GM23338 (cell line): ENCODE data around the gene NIPAL3. TPM values are rescaled to one million over a fixed set of nuclear protein-coding genes. Genes with fewer than 3 reads are reported as not detected.

ENCODE experiments used
- ATAC-seq: fragments of 200-7000 bp; cut with Tn5 transposase; 3 replicates; pipeline ENCODE4 v1.9.1; 2020
- DNase-seq: peaks from one replicate; pipeline ENCODE4 v3.0.0-alpha.2; 2015; ENCODE audit warnings: low spot score
- H2AFZ ChIP-seq: fragments of 200-600 bp; sonication (generic); 2 replicates; pipeline ENCODE4 v1.8.0; 2016; ENCODE audit warnings: antibody characterized with exemption, mild to moderate bottlenecking, moderate library complexity
- H3F3A ChIP-seq: fragments of 200-600 bp; sonication (generic); replicated peaks from 2 replicates; pipeline ENCODE4 v1.8.0; 2017; ENCODE audit warnings: antibody characterized with exemption, mixed run types, low read depth
- H3K27ac ChIP-seq: fragments of 200-600 bp; sonication (generic); 2 replicates; pipeline ENCODE4 v1.6.1; 2016; ENCODE audit warnings: low read depth
- H3K27me3 ChIP-seq: fragments of 200-600 bp; sonication (generic); 2 replicates; pipeline ENCODE4 v1.8.0; 2016; ENCODE audit warnings: mild to moderate bottlenecking, mixed run types, moderate library complexity; ENCODE audit not compliant: insufficient read depth
- H3K36me3 ChIP-seq: fragments of 200-600 bp; sonication (generic); 2 replicates; pipeline ENCODE4 v1.8.0; 2016; ENCODE audit warnings: mild to moderate bottlenecking; ENCODE audit not compliant: insufficient read depth
- H3K4me1 ChIP-seq: fragments of 200-600 bp; sonication (generic); 2 replicates; pipeline ENCODE4 v1.8.0; 2016; ENCODE audit warnings: mild to moderate bottlenecking, moderate library complexity; ENCODE audit not compliant: insufficient read depth
- H3K4me2 ChIP-seq: fragments of 200-600 bp; sonication (generic); 2 replicates; pipeline ENCODE4 v1.7.1; 2017; ENCODE audit warnings: mixed run types
- H3K4me3 ChIP-seq: fragments of 200-600 bp; sonication (generic); 2 replicates; pipeline ENCODE4 v1.6.1; 2016; ENCODE audit warnings: mixed run types
- H3K79me2 ChIP-seq: fragments of 200-600 bp; sonication (generic); replicated peaks from 2 replicates; pipeline ENCODE4 v1.8.0; 2017; ENCODE audit warnings: mild to moderate bottlenecking; ENCODE audit not compliant: insufficient read depth
- H3K9me2 ChIP-seq: fragments of 200-600 bp; sonication (generic); 2 replicates; pipeline ENCODE4 v1.8.0; 2017; ENCODE audit not compliant: insufficient read depth
- H4K20me1 ChIP-seq: fragments of 200-600 bp; sonication (generic); replicated peaks from 2 replicates; pipeline ENCODE4 v1.8.0; 2017; ENCODE audit warnings: mild to moderate bottlenecking; ENCODE audit not compliant: insufficient read depth
- H3K27ac Mint-ChIP-seq: 2 replicates; pipeline ENCODE4 v1.8.0; 2020; ENCODE audit warnings: inconsistent platforms, mild to moderate bottlenecking, moderate library complexity, mixed read lengths
- H3K27me3 Mint-ChIP-seq: 3 replicates; pipeline ENCODE4 v1.8.0; 2022; ENCODE audit warnings: low read depth, mild to moderate bottlenecking, moderate library complexity, mixed read lengths, inconsistent platforms; ENCODE audit not compliant: insufficient read depth, poor library complexity
- H3K36me3 Mint-ChIP-seq: 3 replicates; pipeline ENCODE4 v1.8.0; 2021; ENCODE audit warnings: low read depth, mild to moderate bottlenecking, inconsistent platforms, moderate library complexity, mixed read lengths
- H3K4me1 Mint-ChIP-seq: 3 replicates; pipeline ENCODE4 v1.8.0; 2020; ENCODE audit warnings: mild to moderate bottlenecking, inconsistent platforms, mixed read lengths
- H3K4me3 Mint-ChIP-seq: 3 replicates; pipeline ENCODE4 v1.8.0; 2021; ENCODE audit warnings: moderate library complexity, mild to moderate bottlenecking, inconsistent platforms, mixed read lengths
- H3K9me3 Mint-ChIP-seq: 3 replicates; pipeline ENCODE4 v1.8.0; 2020; ENCODE audit warnings: moderate library complexity, mild to moderate bottlenecking, inconsistent platforms, mixed read lengths
- CTCF ChIP-seq, 2 experiments: fragments of 200-600 bp in 1 of 2; sonication (generic) in 1 of 2; conservative IDR thresholded peaks; 2 replicates each; pipeline versions ENCODE4 v1.5.1 to v1.6.1; 2016 to 2017; ENCODE audit warnings: antibody characterized with exemption in 2 of 2, low read depth in 2 of 2, mild to moderate bottlenecking in 2 of 2, moderate library complexity in 1 of 2
- ETS1 ChIP-seq: IDR thresholded peaks from 2 replicates; pipeline ENCODE4 v1.6.1; 2016; ENCODE audit warnings: antibody characterized with exemption
- EZH2 ChIP-seq: fragments of 200-600 bp; sonication (generic); IDR thresholded peaks from one replicate; pipeline ENCODE4 v1.8.0; 2017; ENCODE audit warnings: antibody characterized with exemption, mild to moderate bottlenecking, low read depth; ENCODE audit not compliant: unreplicated experiment
- NANOG ChIP-seq: IDR thresholded peaks from 2 replicates; pipeline ENCODE4 v1.6.1; 2016; ENCODE audit warnings: antibody characterized with exemption, borderline replicate concordance
- REST ChIP-seq: IDR thresholded peaks from one replicate; pipeline ENCODE4 v1.6.1; 2018; ENCODE audit warnings: antibody characterized with exemption; ENCODE audit not compliant: unreplicated experiment
- ZNF331 ChIP-seq: fragments of 250-450 bp; sonication (Bioruptor Pico); IDR thresholded peaks from 2 replicates; pipeline ENCODE4 v1.5.0; 2020; ENCODE audit warnings: low read depth, mild to moderate bottlenecking, moderate library complexity
- ZNF462 ChIP-seq: fragments of 250-450 bp; sonication (Bioruptor Pico); IDR thresholded peaks from 2 replicates; pipeline ENCODE4 v1.5.0; 2020; ENCODE audit warnings: mild to moderate bottlenecking, moderate library complexity
- polyA plus RNA-seq: library from polyadenylated mRNA; unstranded; fragments of >200 nt; fragmentation: Nextera tagmentation; extraction: Ambion mirVana; gene quantifications from 2 replicates; pipeline ENCODE4 v1.2.1, GENCODE V29; 2016
- total RNA-seq: library from RNA; depleted of rRNA; stranded (reverse); fragments of >200 nt; shearing (Covaris generic); gene quantifications from 2 replicates; pipeline ENCODE4 v1.2.3, GENCODE V29; 2014

Gene NIPAL3
- total and polyA plus RNA-seq, 2 experiments from 2014 or later, result 5.5 to 9.6 TPM

- TF ChIP-seq CTCF (conservative IDR thresholded peaks at IDR 0.05; ENCODE audit: low read depth in 2 of 2), result no peak
- no peak for TF ChIP-seq EZH2
Observed at GRCh38 chr1:24425922-24426321, 10.3 kb downstream of the NIPAL3 start (continued).

- no peak for ATAC-seq
Observed at GRCh38 chr1:24426744-24427544, 11.3 kb downstream of the NIPAL3 start.

More at GRCh38 chr1:24426744-24427544, 11.3 kb downstream of the NIPAL3 start:
- Mint-ChIP-seq H3K9me3 (no peaks in the 10 kb centered on the region), H3K27me3 (peaks cover 5% of the 10 kb centered on the region), H3K4me3 (no peak overlapping the region), H3K36me3 (no peaks in the 10 kb centered on the region), H3K4me1 (peaks cover 11% of the 10 kb centered on the region), H3K27ac (no peak overlapping the region)
- DNase-seq, result no peak
- H2AFZ ChIP-seq, result no peak overlapping the region
- H3K36me3 ChIP-seq, result no peaks in the 10 kb centered on the region
- no peaks in the 10 kb centered on the region for H3F3A ChIP-seq
- no peaks in the 10 kb centered on the region for H3K4me1 ChIP-seq
- no peaks in the 10 kb centered on the region; the same call in 1 of the 2 replicates for H3K79me2 ChIP-seq
- no peak overlapping the region for H3K4me3 ChIP-seq
- no peak overlapping the region for H3K4me2 ChIP-seq
- no peak overlapping the region for H3K27ac ChIP-seq
- no peak for TF ChIP-seq EZH2
- TF ChIP-seq ZNF462 (CRISPR knock-in tag), result no peak
- no peak for TF ChIP-seq ETS1
- no peak for TF ChIP-seq REST
- no peak for TF ChIP-seq ZNF331
- TF ChIP-seq CTCF (conservative IDR thresholded peaks at IDR 0.05; ENCODE audit: low read depth in 2 of 2), result no peak
- TF ChIP-seq NANOG, result no peak
- no peaks in the 10 kb centered on the region for H3K9me2 ChIP-seq
- no peaks in the 10 kb centered on the region for H4K20me1 ChIP-seq
- H3K27me3 ChIP-seq, result no peaks in the 10 kb centered on the region
